Keratinocyte (primary cell): ENCODE measurements around the gene SBNO1. TPM values are rescaled to one million over a fixed set of nuclear protein-coding genes. Genes with fewer than 3 reads are reported as not detected.

ENCODE experiments used
- DNase-seq: peaks from one replicate; pipeline ENCODE4 v3.0.0-alpha.2; 2011; ENCODE audit warnings: low read depth, missing footprints, low spot score
- FAIRE-seq: peaks from 2 replicates; lab custom pipeline; 2011; peaks lifted over from hg19 to GRCh38; lab: Jason Lieb, UNC
- H2AFZ ChIP-seq: 2 replicates; pipeline ENCODE4 v1.6.0; 2012; ENCODE audit warnings: low read length, control low read depth, inconsistent platforms; ENCODE audit not compliant: control insufficient read depth
- H3K27ac ChIP-seq: 2 replicates; pipeline ENCODE4 v1.5.1; 2011; ENCODE audit warnings: low read length; ENCODE audit not compliant: control insufficient read depth, insufficient read depth
- H3K27me3 ChIP-seq: 3 replicates; pipeline ENCODE4 v1.6.0; 2011; ENCODE audit warnings: low read length; ENCODE audit not compliant: control insufficient read depth, insufficient read depth; ENCODE audit errors: extremely low read depth
- H3K36me3 ChIP-seq, 2 experiments: 2 replicates in 1 of 2; 3 replicates in 1 of 2; pipeline ENCODE4 v1.5.1; 2011; ENCODE audit warnings: low read length in 2 of 2, mild to moderate bottlenecking in 1 of 2; ENCODE audit not compliant: control insufficient read depth in 2 of 2, insufficient read depth in 2 of 2; ENCODE audit errors: extremely low read depth in 1 of 2
- H3K4me1 ChIP-seq: 3 replicates; pipeline ENCODE4 v1.5.1; 2011; ENCODE audit warnings: low read length; ENCODE audit not compliant: control insufficient read depth, insufficient read depth; ENCODE audit errors: extremely low read depth
- H3K4me2 ChIP-seq: 3 replicates; pipeline ENCODE4 v1.6.0; 2011; ENCODE audit warnings: low read depth, low read length; ENCODE audit not compliant: control insufficient read depth, insufficient read depth; ENCODE audit errors: extremely low read depth
- H3K4me3 ChIP-seq, 3 experiments: fragments of 200-600 bp in 1 of 3; sonication (generic) in 1 of 3; 2 replicates in 2 of 3; 3 replicates in 1 of 3; pipeline ENCODE4 v1.5.1; 2011 to 2016; ENCODE audit warnings: low read length in 3 of 3, mild to moderate bottlenecking in 3 of 3, control low read depth in 2 of 3, inconsistent platforms in 1 of 3, low read depth in 1 of 3, mixed read lengths in 1 of 3, mixed run types in 1 of 3, moderate library complexity in 1 of 3; ENCODE audit not compliant: control insufficient read depth in 2 of 3, insufficient read depth in 2 of 3; ENCODE audit errors: extremely low read depth in 1 of 3
- H3K79me2 ChIP-seq: 2 replicates; pipeline ENCODE4 v1.6.0; 2012; ENCODE audit warnings: low read length; ENCODE audit not compliant: control insufficient read depth, insufficient read depth
- H3K9ac ChIP-seq: 3 replicates; pipeline ENCODE4 v1.6.0; 2011; ENCODE audit warnings: low read length; ENCODE audit not compliant: control insufficient read depth, insufficient read depth; ENCODE audit errors: extremely low read depth
- H3K9me1 ChIP-seq: 3 replicates; pipeline ENCODE4 v1.6.0; 2011; ENCODE audit warnings: low read length; ENCODE audit not compliant: control insufficient read depth, insufficient read depth; ENCODE audit errors: extremely low read depth
- H3K9me3 ChIP-seq: 2 replicates; pipeline ENCODE4 v1.5.1; 2012; ENCODE audit warnings: low read depth, low read length; ENCODE audit not compliant: control insufficient read depth
- H4K20me1 ChIP-seq: 3 replicates; pipeline ENCODE4 v1.6.0; 2011; ENCODE audit warnings: low read length; ENCODE audit not compliant: control insufficient read depth, insufficient read depth; ENCODE audit errors: extremely low read depth
- CTCF ChIP-seq, 3 experiments: IDR thresholded peaks in 1 of 3; conservative IDR thresholded peaks in 1 of 3; optimal IDR thresholded peaks in 1 of 3; 2 replicates in 2 of 3; 3 replicates in 1 of 3; pipeline versions ENCODE3 to v1.5.1; 2011; ENCODE audit warnings: low read length in 3 of 3, mild to moderate bottlenecking in 3 of 3, moderate library complexity in 2 of 3, control low read depth in 1 of 3, inconsistent platforms in 1 of 3; ENCODE audit not compliant: insufficient read depth in 2 of 3; ENCODE audit errors: extremely low read depth in 1 of 3
- EZH2 ChIP-seq: IDR thresholded peaks from one replicate; pipeline ENCODE4 v1.6.1; 2012; ENCODE audit warnings: inconsistent platforms, mild to moderate bottlenecking, low read length, moderate library complexity
- dilution Hi-C: fragments of 300-500 bp; cut with MboI; formaldehyde crosslinking; loops from one replicate; pipeline ENCODE4 v1.7.0; 2020; ENCODE audit warnings: low sequenced_read_pairs; ENCODE audit not compliant: extremely low pct_ligation_motif_present
- polyA plus RNA-seq, 5 experiments: library from polyadenylated mRNA; depleted of rRNA in 3 of 5; stranded (reverse) in 3 of 5; stranded (forward) in 1 of 5; unstranded in 1 of 5; fragments of >200 nt; gene quantifications; 1 replicate in 1 of 5; 2 replicates in 3 of 5; 3 replicates in 1 of 5; pipeline versions ENCODE4 v1.2.1 to v1.2.3, GENCODE V29; 2011 to 2012; ENCODE audit warnings: missing spikeins in 2 of 5, low read depth in 1 of 5, low replicate concordance in 1 of 5

SBNO1 gene
- polyA plus RNA-seq, 1 donor (not counting 4 experiments of a cell fraction or from before 2014, with no cell fraction given), result 18.4 TPM

- no peaks in the 10 kb centered on the region for H3K9me3 ChIP-seq
- no peaks in the 10 kb centered on the region for H3K9me1 ChIP-seq
- no peak overlapping the region for H3K4me3 ChIP-seq
- H4K20me1 ChIP-seq, result no peaks in the 10 kb centered on the region
- H3K27me3 ChIP-seq, result no peaks in the 10 kb centered on the region
- H3K27ac ChIP-seq, result peak overlapping the region; percentile 14
- H3K9ac ChIP-seq, result no peak overlapping the region
- H3K4me1 ChIP-seq, result peaks cover 7% of the 10 kb centered on the region
- no peak overlapping the region for H2AFZ ChIP-seq
- DNase-seq (no peak), FAIRE-seq (no peak)
- H3K36me3 ChIP-seq, result peaks cover 29 to 39% of the 10 kb centered on the region in 2 experiments
- TF ChIP-seq EZH2 (no peak), CTCF (optimal IDR thresholded peaks at IDR 0.05 in 1 of 3, IDR thresholded peaks at IDR 0.05 in 1 of 3, conservative IDR thresholded peaks at IDR 0.05 in 1 of 3; ENCODE audit: extremely low read depth in 1 of 3, insufficient read depth in 2 of 3, low read length in 3 of 3) (no peak)
- dilution Hi-C loops, result no loop called here
- peak overlapping the region; percentile 17 for H3K4me2 ChIP-seq
- peaks cover 17% of the 10 kb centered on the region for H3K79me2 ChIP-seq
Observed at GRCh38 chr12:123260081-123260480, 104.6 kb downstream of the SBNO1 start.

GRCh38 chr12:123258593-123258992, 106.1 kb downstream of the SBNO1 start:
- Histone ChIP-seq H3K9me1 (no peaks in the 10 kb centered on the region), H3K9ac (no peak overlapping the region), H3K36me3 (peaks cover 32 to 40% of the 10 kb centered on the region in 2 experiments), H3K4me2 (no peak overlapping the region), H3K27ac (no peak overlapping the region), H3K27me3 (no peaks in the 10 kb centered on the region), H3K4me3 (no peak overlapping the region), H3K4me1 (peaks cover 15% of the 10 kb centered on the region), H3K79me2 (peaks cover 16% of the 10 kb centered on the region), H4K20me1 (no peaks in the 10 kb centered on the region), H3K9me3 (no peaks in the 10 kb centered on the region), H2AFZ (no peak overlapping the region)
- dilution Hi-C loops, result no loop called here
- FAIRE-seq, result no peak
- TF ChIP-seq EZH2, result no peak
- no peak for TF ChIP-seq CTCF (optimal IDR thresholded peaks at IDR 0.05 in 1 of 3, IDR thresholded peaks at IDR 0.05 in 1 of 3, conservative IDR thresholded peaks at IDR 0.05 in 1 of 3; ENCODE audit: extremely low read depth in 1 of 3, insufficient read depth in 2 of 3, low read length in 3 of 3)
- no peak for DNase-seq
